RKO (cell line): ENCODE measurements around the gene ANAPC15.

ENCODE experiments used
- DNase-seq: peaks from one replicate; pipeline ENCODE4 v3.0.0-alpha.2; 2016; ENCODE audit warnings: low spot score

ANAPC15 gene

GRCh38 chr11:72124046-72124445 lies 11.6 kb upstream of the ANAPC15 start:
- no peak for DNase-seq

- no peak for DNase-seq
These were observed 10.7 kb upstream of the ANAPC15 start for GRCh38 chr11:72123117-72123653.

GRCh38 chr11:72122607-72123006 lies 10.1 kb upstream of the ANAPC15 start:
- no peak for DNase-seq

- DNase-seq: no peak
These were observed 8.4 kb upstream of the ANAPC15 start for GRCh38 chr11:72120930-72121329.

GRCh38 chr11:72119198-72119597 lies 6.7 kb upstream of the ANAPC15 start:
- no peak for DNase-seq

- DNase-seq: no peak
These were observed 3.7 kb upstream of the ANAPC15 start for GRCh38 chr11:72116019-72116755.

- DNase-seq: no peak
These were observed 2.1 kb upstream of the ANAPC15 start for GRCh38 chr11:72114570-72114969.

- DNase-seq: peak; percentile 59
These were observed 698 bp upstream of the ANAPC15 start for GRCh38 chr11:72112978-72113808.

GRCh38 chr11:72111300-72112142 lies 974 bp downstream of the ANAPC15 start:
- peak; percentile 21 for DNase-seq

- no peak for DNase-seq
These were observed 6.6 kb downstream of the ANAPC15 start, which contains the start of gene TOMT for GRCh38 chr11:72105888-72106287. TOMT (plus strand) TSS chr11:72105924; CDS start chr11:72105952, 28 bp downstream.

GRCh38 chr11:72103754-72104167 lies 8.7 kb downstream of the ANAPC15 start:
- no peak for DNase-seq

- DNase-seq: peak; percentile 99
These were observed 9.3 kb downstream of the ANAPC15 start, which contains the start of gene LAMTOR1 for GRCh38 chr11:72102946-72103753. LAMTOR1 (minus strand) TSS chr11:72103297; CDS start chr11:72103224, 73 bp downstream.

GRCh38 chr11:72102631-72102945 lies 9.9 kb downstream of the ANAPC15 start:
- peak; percentile 65 for DNase-seq

- no peak for DNase-seq
These were observed 10.3 kb downstream of the ANAPC15 start for GRCh38 chr11:72102162-72102561.

GRCh38 chr11:72100462-72100861 lies 12.0 kb downstream of the ANAPC15 start:
- DNase-seq: no peak

GRCh38 chr11:72100009-72100408 lies 12.5 kb downstream of the ANAPC15 start:
- DNase-seq: no peak

GRCh38 chr11:72098741-72099140 lies 13.8 kb downstream of the ANAPC15 start:
- no peak for DNase-seq

- DNase-seq: peak; percentile 46
These were observed 21.2 kb downstream of the ANAPC15 start for GRCh38 chr11:72091292-72091691.

GRCh38 chr11:72088076-72088808 lies 24.3 kb downstream of the ANAPC15 start:
- DNase-seq: no peak

GRCh38 chr11:72085621-72086351 lies 26.7 kb downstream of the ANAPC15 start:
- no peak for DNase-seq
